Peyer's patch (tissue), 4 donors: ENCODE measurements around the gene ACTR5. TPM values are rescaled to one million over a fixed set of nuclear protein-coding genes. Genes with fewer than 3 reads are reported as not detected.
"Not testable (repeated sequence)": the region's sequence is repeated elsewhere in the genome, so short reads cannot be mapped to it uniquely, and the experiment has no call there.

Experiments used
- DNase-seq, 3 donors: peaks; one replicate each; pipeline ENCODE4 v3.0.0-alpha.2; 2017 to 2019
- H3K27ac ChIP-seq, 4 donors: fragments of 200-600 bp; sonication (generic); one replicate each; pipeline ENCODE4 v1.5.1; 2016 to 2019
- H3K27me3 ChIP-seq, 2 donors: fragments of 200-600 bp; sonication (generic); one replicate each; pipeline ENCODE4 v1.5.1; 2019
- H3K36me3 ChIP-seq, 3 donors: fragments of 200-600 bp; sonication (generic); one replicate each; pipeline ENCODE4 v1.5.1; 2016 to 2019
- H3K4me1 ChIP-seq, 4 donors: fragments of 200-600 bp; sonication (generic); one replicate each; pipeline ENCODE4 v1.5.1; 2016 to 2019
- H3K4me3 ChIP-seq, 4 donors: fragments of 200-600 bp; sonication (generic); 1 replicate in 3 of 4; 2 replicates in 1 of 4; pipeline ENCODE4 v1.5.1; 2016 to 2019; ENCODE audit warnings: mild to moderate bottlenecking in 1 of 4
- H3K9me3 ChIP-seq, 4 donors: fragments of 200-600 bp; sonication (generic); one replicate each; pipeline ENCODE4 v1.5.1; 2016 to 2019; ENCODE audit warnings: mild to moderate bottlenecking in 1 of 4
- POLR2A ChIP-seq, 2 donors: fragments of 450-650 bp; IDR thresholded peaks; one replicate each; pipeline ENCODE4 v1.5.1; 2017; ENCODE audit warnings: antibody characterized with exemption in 2 of 2, mild to moderate bottlenecking in 2 of 2, moderate library complexity in 2 of 2
- total RNA-seq, 4 donors: library from RNA; depleted of rRNA; stranded (reverse); fragments of >200 nt; gene quantifications; one replicate each; pipeline ENCODE4 v1.1.0, GENCODE V29; 2016
- TF ChIP-seq, protein P1 (sequence below), 6 experiments: fragments of 450-650 bp in 4 of 6; fragments of 200-600 bp in 2 of 6; sonication (generic) in 1 of 6; IDR thresholded peaks; one replicate each; pipeline ENCODE4 v1.5.1; 2017 to 2019; ENCODE audit warnings: antibody characterized with exemption in 6 of 6, mild to moderate bottlenecking in 3 of 6, moderate library complexity in 1 of 6

ACTR5 gene
- total RNA-seq, 4 donors from 2014 or later: 5.1 to 32.2 (median 11.0) TPM

- Histone ChIP-seq H3K4me3 (no peak overlapping the region), H3K4me1 (no peaks in the 10 kb centered on the region), H3K36me3 (no peaks in the 10 kb centered on the region), H3K27ac (no peak overlapping the region), H3K9me3 (no peaks in the 10 kb centered on the region), H3K27me3 (no peaks in the 10 kb centered on the region)
- DNase-seq: no peak
- no peak for TF ChIP-seq POLR2A (IDR thresholded peaks at IDR 0.05)
- TF ChIP-seq, protein P1, sequence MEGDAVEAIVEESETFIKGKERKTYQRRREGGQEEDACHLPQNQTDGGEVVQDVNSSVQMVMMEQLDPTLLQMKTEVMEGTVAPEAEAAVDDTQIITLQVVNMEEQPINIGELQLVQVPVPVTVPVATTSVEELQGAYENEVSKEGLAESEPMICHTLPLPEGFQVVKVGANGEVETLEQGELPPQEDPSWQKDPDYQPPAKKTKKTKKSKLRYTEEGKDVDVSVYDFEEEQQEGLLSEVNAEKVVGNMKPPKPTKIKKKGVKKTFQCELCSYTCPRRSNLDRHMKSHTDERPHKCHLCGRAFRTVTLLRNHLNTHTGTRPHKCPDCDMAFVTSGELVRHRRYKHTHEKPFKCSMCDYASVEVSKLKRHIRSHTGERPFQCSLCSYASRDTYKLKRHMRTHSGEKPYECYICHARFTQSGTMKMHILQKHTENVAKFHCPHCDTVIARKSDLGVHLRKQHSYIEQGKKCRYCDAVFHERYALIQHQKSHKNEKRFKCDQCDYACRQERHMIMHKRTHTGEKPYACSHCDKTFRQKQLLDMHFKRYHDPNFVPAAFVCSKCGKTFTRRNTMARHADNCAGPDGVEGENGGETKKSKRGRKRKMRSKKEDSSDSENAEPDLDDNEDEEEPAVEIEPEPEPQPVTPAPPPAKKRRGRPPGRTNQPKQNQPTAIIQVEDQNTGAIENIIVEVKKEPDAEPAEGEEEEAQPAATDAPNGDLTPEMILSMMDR (IDR thresholded peaks at IDR 0.05): no peak
Observed at GRCh38 chr20:38789503-38790199, 41.4 kb downstream of the ACTR5 start.

- Histone ChIP-seq H3K4me1 (no peaks in the 10 kb centered on the region), H3K4me3 (no peak overlapping the region), H3K36me3 (no peaks in the 10 kb centered on the region), H3K27ac (no peak overlapping the region), H3K9me3 (no peaks in the 10 kb centered on the region), H3K27me3 (no peaks in the 10 kb centered on the region)
- DNase-seq: no peak
- TF ChIP-seq, protein P1 (IDR thresholded peaks at IDR 0.05): peak; percentile 23 to 83 (median 52)
- no peak for TF ChIP-seq POLR2A (IDR thresholded peaks at IDR 0.05)
Observed at GRCh38 chr20:38790200-38791053, 42.2 kb downstream of the ACTR5 start.

GRCh38 chr20:38791291-38791690, 43.0 kb downstream of the ACTR5 start:
- TF ChIP-seq POLR2A (IDR thresholded peaks at IDR 0.05): no peak
- TF ChIP-seq, protein P1 (IDR thresholded peaks at IDR 0.05): no peak
- Histone ChIP-seq H3K4me1 (no peaks in the 10 kb centered on the region), H3K4me3 (no peak overlapping the region), H3K9me3 (no peaks in the 10 kb centered on the region), H3K27me3 (no peaks in the 10 kb centered on the region), H3K27ac (no peak overlapping the region), H3K36me3 (no peaks in the 10 kb centered on the region)
- no peak for DNase-seq

- no peaks in the 10 kb centered on the region for H3K9me3 ChIP-seq
- no peak for TF ChIP-seq POLR2A (IDR thresholded peaks at IDR 0.05)
- TF ChIP-seq, protein P1 (IDR thresholded peaks at IDR 0.05): no peak
- DNase-seq: peak in 1 of 3 donors; percentile 1
- no peaks in the 10 kb centered on the region for H3K27me3 ChIP-seq
- H3K27ac ChIP-seq: no peak overlapping the region
- H3K4me3 ChIP-seq: no peak overlapping the region
- no peaks in the 10 kb centered on the region for H3K4me1 ChIP-seq
- no peaks in the 10 kb centered on the region for H3K36me3 ChIP-seq
Observed at GRCh38 chr20:38791940-38792339, 43.7 kb downstream of the ACTR5 start.

GRCh38 chr20:38794057-38794456, 45.8 kb downstream of the ACTR5 start:
- not testable (repeated sequence) for H3K4me1 ChIP-seq, H3K27me3 ChIP-seq, H3K36me3 ChIP-seq, H3K27ac ChIP-seq, H3K4me3 ChIP-seq, H3K9me3 ChIP-seq
- DNase-seq: peak in 1 of 3 donors; percentile 17

- TF ChIP-seq, protein P1 (IDR thresholded peaks at IDR 0.05): no peak
- TF ChIP-seq POLR2A (IDR thresholded peaks at IDR 0.05): no peak
- no peaks in the 10 kb centered on the region for H3K36me3 ChIP-seq
- no peak overlapping the region for H3K4me3 ChIP-seq
- no peaks in the 10 kb centered on the region for H3K27me3 ChIP-seq
- H3K4me1 ChIP-seq: no peaks in the 10 kb centered on the region
- H3K27ac ChIP-seq: no peak overlapping the region
- no peak for DNase-seq
- no peaks in the 10 kb centered on the region for H3K9me3 ChIP-seq
Observed at GRCh38 chr20:38798266-38798665, 50.0 kb downstream of the ACTR5 start.
